GM21786 (cell line): ENCODE measurements around the gene SCAMP2.
"Not testable (repeated sequence)": the region's sequence is repeated elsewhere in the genome, so short reads cannot be mapped to it uniquely, and the experiment has no call there.

Experiments used
- ATAC-seq: cut with Tn5 transposase; IDR thresholded peaks from one replicate; pipeline ENCODE4 v1.9.1; 2021; ENCODE audit not compliant: unreplicated experiment

Gene SCAMP2

DNA sequence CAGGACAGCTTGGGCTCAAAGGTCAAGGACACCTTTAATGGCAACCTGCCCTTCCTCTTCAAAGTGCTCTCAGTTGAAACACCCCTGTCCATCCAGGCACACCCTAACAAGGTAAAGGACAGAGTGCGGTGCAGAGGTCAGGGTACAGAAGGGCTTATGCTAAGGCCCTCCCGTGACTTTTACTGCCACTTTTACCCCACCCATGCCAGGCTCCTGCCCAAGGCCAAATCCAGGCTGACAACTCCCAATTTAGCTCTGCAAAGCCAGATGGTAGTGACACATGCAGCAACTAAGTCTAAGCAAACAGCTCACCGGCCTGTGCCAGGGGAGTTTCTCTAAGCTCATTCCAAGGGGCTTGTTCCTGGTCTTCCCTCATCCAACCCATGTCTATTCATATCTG, 18.3 kb upstream of the SCAMP2 start:
- ATAC-seq: no peak

DNA sequence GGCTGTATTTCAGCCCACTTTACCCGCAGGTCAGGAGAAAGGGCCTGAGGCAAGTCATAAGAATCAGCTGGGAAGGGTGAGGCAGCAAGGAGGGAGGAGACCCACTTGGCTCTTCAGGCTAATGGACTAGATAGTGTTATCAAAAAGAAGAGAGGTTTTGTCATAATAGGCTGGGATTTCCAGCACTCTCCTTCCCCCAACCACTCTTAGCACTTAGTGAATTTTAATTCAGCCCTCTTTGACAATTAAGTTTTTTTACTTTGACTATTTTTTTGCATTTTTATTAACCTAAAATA, 17.4 kb upstream of the SCAMP2 start:
- ATAC-seq: no peak

GRCh38 chr15:74889883-74890664, 16.9 kb upstream of the SCAMP2 start, which contains the start of gene MPI:
Gene MPI (plus strand): TSS chr15:74890042. CDS start chr15:74890074, 32 bp downstream.
- peak; percentile 87 for ATAC-seq

GRCh38 chr15:74889390-74889882, 16.3 kb upstream of the SCAMP2 start:
- ATAC-seq: no peak

DNA sequence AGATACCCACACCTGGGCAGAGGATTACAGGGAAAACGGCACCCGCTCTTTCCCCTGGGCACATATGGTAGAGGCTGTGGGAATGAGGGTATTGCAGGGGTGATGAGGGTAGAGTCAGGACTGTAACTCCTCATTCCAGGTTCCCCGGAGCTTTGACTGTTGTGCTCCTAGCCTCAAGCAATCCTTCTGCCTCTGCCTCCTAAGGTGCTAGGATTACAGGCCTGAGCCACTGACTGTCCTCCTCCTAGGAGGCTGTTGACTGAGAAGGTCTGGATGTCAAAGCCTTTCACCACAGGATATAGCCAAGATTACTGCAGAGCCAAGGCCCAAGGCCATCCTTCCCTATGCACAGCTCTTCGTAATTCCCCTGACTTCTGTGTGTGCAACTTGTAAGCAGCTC, 15.6 kb upstream of the SCAMP2 start:
- ATAC-seq: no peak

DNA sequence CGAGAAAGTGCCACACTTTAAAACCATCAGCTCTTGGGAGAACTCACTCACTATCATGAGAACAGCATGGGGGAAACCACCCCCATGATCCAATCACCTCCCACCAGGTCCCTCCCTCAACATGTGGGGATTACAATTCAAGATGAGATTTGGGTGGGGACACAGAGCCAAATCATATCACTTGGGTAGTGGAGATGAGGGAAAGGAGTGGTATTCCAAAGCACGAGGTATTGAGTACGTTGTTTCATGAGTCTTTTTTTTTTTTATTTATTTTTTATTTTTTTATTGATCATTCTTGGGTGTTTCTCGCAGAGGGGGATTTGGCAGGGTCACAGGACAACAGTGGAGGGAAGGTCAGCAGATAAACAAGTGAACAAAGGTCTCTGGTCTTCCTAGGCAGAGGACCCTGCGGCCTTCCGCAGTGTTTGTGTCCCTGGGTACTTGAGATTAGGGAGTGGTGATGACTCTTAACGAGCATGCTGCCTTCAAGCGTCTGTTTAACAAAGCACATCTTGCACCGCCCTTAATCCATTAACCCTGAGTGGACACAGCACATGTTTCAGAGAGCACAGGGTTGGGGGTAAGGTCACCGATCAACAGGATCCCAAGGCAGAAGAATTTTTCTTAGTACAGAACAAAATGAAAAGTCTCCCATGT, 14.5 kb upstream of the SCAMP2 start:
- not testable (repeated sequence) for ATAC-seq

DNA sequence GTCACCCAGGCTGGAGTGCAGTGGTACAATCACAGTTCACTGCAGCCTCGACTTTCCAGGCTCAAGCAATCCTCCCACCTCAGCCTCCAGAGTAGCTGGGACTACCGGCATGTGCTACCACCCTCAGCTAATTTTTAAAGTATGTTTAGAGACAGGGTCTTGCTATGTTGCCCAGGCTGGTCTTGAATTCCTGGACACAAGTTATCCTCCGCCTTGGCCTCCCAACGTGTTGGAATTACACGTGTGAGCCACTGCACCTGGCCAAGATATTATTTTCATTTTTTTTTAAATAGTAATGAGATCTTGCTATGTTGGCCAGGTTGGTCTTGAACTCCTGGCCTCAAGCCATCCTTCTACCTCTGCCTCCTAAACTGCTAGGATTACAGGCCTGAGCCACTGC, 12.3 kb upstream of the SCAMP2 start:
- no peak for ATAC-seq

DNA sequence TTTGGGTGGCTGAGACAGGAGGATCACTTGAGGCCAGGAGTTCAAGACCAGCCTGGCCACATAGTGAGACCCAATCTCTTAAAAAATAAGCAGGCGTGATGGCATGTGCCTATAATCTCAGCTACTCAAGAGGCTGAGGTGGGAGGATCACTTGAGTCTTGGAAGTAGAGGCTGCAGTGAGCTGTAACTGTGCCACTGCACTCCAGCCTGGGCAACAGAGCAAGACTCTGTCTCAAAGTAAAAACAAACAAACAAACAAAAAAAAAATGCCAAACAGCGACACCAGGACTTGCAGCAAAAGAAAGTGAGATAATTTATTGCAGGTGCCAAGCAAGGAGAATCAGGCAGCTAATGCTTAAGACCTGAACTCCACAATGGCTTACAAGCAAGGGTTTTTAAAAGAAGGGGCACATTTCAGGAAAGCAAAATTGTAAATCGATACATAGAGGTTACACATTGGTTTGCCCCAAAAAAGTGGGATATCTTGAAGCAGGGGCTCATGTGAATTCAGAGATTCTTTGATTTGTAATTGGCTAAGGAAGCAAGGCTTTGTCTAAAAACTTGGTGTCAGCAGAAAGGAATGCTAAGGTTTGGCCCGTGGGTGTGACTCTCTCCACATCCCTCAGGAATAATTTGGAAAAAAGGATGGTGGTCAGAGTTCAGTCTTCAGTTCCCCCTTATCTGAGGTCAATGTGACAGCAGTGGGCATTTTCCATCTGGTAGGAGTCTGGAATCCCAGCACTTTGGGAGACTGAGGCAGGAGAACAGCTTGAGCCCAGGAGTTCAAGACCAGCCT, 11.5 kb upstream of the SCAMP2 start:
- no peak for ATAC-seq

GRCh38 chr15:74882528-74882927, 9.4 kb upstream of the SCAMP2 start:
- no peak for ATAC-seq

DNA sequence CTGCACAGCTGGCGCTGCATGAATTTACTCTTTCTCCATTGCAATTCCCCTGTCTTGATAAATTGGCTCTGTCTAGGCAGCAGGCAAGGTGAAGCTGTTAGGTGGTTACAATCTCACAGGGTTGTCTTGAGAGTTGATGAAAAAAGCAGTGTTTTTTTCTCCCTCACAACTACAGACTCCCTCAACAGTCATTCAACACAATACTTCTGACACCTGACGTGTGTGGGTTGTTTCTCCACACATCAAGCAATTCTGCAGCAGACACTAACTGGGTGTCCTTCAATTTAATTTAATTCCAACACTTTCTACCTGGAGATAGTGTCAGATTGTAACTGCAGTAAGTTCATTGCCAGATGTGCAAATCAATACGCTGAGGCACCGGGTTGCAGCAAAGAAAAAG, 5.1 kb upstream of the SCAMP2 start:
- no peak for ATAC-seq

- no peak for ATAC-seq
Measured at GRCh38 chr15:74873756-74874424, 725 bp upstream of the SCAMP2 start.

DNA sequence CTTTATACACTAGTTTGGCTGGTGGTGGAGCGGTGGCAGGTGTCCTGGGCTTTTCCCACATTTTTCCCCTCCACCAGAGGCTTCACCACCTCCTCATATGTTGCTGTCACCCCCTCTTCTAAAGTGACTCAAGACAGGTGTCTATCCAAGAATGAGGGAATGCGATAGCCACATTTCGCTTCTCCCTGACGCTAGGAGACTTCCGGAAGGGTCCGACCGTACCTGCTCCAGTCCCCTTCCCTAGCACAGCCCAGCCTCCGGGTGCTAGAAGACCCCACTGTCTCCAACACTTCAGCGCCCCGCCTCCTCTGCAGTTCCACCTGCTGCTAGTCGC, 496 bp downstream of the SCAMP2 start:
- no peak for ATAC-seq

DNA sequence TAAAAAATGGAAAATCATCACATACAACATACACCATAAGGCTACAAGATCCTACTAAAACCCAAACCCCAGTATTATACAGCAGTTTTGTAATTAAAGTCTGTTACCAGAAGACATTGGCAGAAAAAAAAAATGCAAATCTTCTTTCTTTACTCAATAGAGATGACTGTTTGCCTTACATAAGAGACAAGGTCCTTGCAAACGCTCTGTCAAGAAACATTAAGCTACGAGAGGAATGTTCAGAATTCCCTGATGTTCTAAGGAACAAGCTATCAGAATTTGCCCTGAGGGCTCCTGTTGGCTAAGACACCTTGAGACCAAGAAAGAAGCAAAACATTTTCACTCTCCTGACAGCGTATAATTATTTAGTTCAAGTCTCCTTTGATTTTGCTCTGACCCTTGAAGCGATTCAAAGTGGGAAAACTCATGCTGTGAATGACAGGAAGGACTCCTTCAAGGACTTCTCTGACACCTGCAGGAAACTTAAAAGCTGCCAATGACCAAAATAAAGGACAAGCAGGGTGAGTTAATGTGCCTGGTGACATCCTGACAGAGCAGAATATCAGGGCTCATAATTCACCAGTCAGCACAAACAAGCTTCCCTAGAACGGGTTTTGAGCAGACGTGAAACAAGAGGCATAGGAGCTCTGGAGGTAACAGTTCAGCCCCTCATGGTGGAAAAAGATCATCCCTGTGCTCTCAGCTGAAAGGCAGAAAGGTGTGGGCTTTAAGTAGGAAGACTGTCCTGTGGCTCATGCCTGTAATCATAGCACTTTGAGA, 2.5 kb downstream of the SCAMP2 start:
- no peak for ATAC-seq

GRCh38 chr15:74869726-74870407, 3.3 kb downstream of the SCAMP2 start:
- ATAC-seq: peak; percentile 64

DNA sequence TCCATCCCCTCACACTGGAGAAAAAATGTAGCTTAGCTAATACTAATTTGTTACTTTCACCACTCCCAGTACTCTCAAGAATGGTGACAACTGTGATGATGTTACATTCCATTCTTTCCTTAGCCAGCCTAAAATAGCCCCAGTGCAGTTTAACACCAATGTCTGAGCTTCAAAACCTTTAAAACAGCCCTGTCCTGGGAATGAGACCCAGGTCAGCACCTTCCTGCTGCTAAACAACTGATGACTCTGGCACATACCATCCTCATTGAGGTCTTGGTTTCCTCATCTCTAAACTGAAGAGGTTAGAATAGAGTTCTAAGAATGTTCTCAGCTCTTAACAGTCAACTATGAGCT, 3.8 kb downstream of the SCAMP2 start:
- ATAC-seq: no peak

DNA sequence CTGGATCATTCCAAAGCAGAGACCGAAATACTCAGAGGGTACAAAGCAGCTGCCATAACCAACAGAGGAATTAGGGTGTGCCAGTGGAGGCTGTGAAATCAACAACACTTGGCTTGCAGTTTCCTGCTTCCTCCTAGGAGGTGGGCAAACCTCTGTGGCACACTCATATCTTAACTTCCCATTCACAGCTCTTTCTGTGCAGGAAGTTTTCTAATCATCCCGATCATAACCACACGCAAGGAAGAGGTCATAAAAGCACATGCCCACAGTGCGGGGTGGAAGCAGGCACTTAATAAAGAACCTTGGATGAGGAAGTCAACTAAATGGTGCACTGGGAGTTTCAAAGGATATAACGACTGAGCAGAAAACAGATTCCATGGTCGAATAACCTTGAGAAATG, 5.1 kb downstream of the SCAMP2 start:
- ATAC-seq: no peak

DNA sequence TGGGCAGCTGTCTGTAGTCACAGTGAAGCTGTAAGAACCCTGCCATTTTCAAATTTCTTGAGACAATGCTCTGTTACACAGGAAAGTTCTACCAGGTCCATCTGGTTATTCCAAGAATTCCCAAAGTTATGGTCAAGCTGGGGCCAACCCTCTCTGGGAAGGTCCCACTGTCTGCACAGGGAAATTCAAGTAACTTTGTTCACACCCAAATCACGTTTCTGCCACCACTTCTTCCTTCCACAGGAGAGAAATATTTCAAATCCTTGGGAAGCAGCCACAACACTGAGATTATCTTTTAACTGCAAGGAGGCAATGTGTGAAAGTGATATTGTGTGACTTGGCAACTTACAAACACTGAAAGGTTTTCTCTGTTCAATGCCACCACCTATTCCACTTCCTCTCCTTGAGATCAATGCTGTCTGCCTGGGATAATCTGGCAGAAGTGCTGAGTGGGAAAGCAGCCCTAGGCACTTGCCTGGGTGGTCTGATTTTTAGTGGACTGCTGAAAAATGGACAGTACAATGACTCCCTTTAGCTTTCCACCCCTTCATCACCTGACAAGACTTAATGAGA, 5.6 kb downstream of the SCAMP2 start:
- no peak for ATAC-seq

DNA sequence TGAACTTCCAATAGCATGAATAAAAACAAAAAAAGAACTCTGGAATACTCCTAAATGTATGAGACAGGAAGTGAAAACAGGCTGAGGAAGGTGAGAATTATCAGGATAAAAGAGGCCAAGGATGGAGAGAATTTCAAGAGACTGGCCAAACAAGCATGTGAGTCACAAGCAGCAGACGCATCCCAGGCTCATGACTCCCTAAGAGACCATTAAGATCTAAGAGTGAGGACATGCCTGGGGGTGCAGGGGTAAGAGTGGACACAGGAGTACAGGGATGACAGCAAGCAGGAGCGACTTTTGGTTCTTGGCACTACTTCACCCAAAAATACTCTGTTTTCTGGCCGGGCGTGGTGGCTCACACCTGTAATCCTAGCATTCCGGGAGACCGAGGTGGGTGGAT, 7.1 kb downstream of the SCAMP2 start:
- no peak for ATAC-seq

GRCh38 chr15:74865316-74865715, 7.8 kb downstream of the SCAMP2 start:
- no peak for ATAC-seq

DNA sequence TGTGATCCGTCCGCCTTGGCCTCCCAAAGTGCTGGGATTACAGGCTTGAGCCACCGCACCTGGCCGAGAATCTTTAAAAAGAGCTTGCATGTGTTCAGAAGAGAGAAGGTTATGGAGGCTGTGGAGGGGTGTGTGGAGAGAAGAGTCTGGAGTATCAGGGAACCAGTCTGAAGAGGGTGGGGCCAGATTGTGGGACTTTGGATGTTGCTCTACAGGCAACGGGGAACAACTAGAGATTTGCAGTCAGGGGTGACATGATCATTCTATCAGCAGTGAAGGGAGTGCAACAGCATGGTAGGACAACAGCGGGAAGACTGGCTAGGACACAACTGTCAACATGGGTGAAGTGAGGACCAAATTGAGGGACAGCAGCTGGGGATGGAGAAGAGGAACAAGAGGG, 8.9 kb downstream of the SCAMP2 start:
- ATAC-seq: no peak
